ENCODE measurements around the gene ANAPC16.
"Not testable (repeated sequence)": the region's sequence is repeated elsewhere in the genome, so short reads cannot be mapped to it uniquely, and the experiment has no call there.

ANAPC16 gene

GRCh38 chr10:72218325-72218724, 2.5 kb downstream of the ANAPC16 start:
- DNase-seq = no peak

GRCh38 chr10:72218726-72219125, 2.9 kb downstream of the ANAPC16 start:
- DNase-seq = no peak

GRCh38 chr10:72219235-72219814, 3.5 kb downstream of the ANAPC16 start:
- no peak for DNase-seq

- DNase-seq = no peak
Measured at GRCh38 chr10:72220637-72221036, 4.8 kb downstream of the ANAPC16 start.

- DNase-seq = no peak
Measured at GRCh38 chr10:72221278-72221677, 5.5 kb downstream of the ANAPC16 start.

- DNase-seq = no peak
Measured at GRCh38 chr10:72223743-72224101, 7.9 kb downstream of the ANAPC16 start.

GRCh38 chr10:72224191-72224590, 8.4 kb downstream of the ANAPC16 start:
- not testable (repeated sequence) for DNase-seq

- no peak for DNase-seq
Measured at GRCh38 chr10:72226418-72227027, 10.7 kb downstream of the ANAPC16 start.

- no peak for DNase-seq
Measured at GRCh38 chr10:72227826-72228225, 12.0 kb downstream of the ANAPC16 start.

GRCh38 chr10:72228318-72228751, 12.5 kb downstream of the ANAPC16 start:
- DNase-seq = no peak

GRCh38 chr10:72229261-72230251, 13.7 kb downstream of the ANAPC16 start:
- DNase-seq = no peak

GRCh38 chr10:72233621-72234020, 17.8 kb downstream of the ANAPC16 start:
- DNase-seq = no peak

GRCh38 chr10:72234560-72235095, 18.8 kb downstream of the ANAPC16 start:
- DNase-seq = no peak

- DNase-seq = no peak
Measured at GRCh38 chr10:72235544-72236279, 19.9 kb downstream of the ANAPC16 start.

- DNase-seq = no peak
Measured at GRCh38 chr10:72238392-72239175, 22.8 kb downstream of the ANAPC16 start.

- DNase-seq = no peak
Measured at GRCh38 chr10:72239409-72239808, 23.6 kb downstream of the ANAPC16 start.

GRCh38 chr10:72240371-72240770, 24.6 kb downstream of the ANAPC16 start:
- DNase-seq = no peak

- DNase-seq = no peak
Measured at GRCh38 chr10:72241691-72242252, 26.0 kb downstream of the ANAPC16 start.

- DNase-seq = no peak
Measured at GRCh38 chr10:72242675-72243074, 26.9 kb downstream of the ANAPC16 start.

GRCh38 chr10:72243822-72244437, 28.1 kb downstream of the ANAPC16 start:
- no peak for DNase-seq

- no peak for DNase-seq
Measured at GRCh38 chr10:72244573-72245038, 28.8 kb downstream of the ANAPC16 start.
